Subcutaneous adipose tissue (tissue), 4 donors: Measurements from ENCODE around the gene POTEB3. TPM values are rescaled to one million over a fixed set of nuclear protein-coding genes. Genes with fewer than 3 reads are reported as not detected.
"Not testable (repeated sequence)": the region's sequence is repeated elsewhere in the genome, so short reads cannot be mapped to it uniquely, and the experiment has no call there.

Source experiments
- CTCF ChIP-seq: fragments of 450-650 bp; IDR thresholded peaks from one replicate; pipeline ENCODE4 v1.5.1; 2016; ENCODE audit warnings: low read depth, mild to moderate bottlenecking, control low read depth, antibody characterized with exemption, moderate library complexity
- small RNA-seq: library from RNA; depleted of rRNA; stranded (forward); fragments of <200 nt; gene quantifications from one replicate; pipeline ENCODE3, GENCODE V24; 2016
- total RNA-seq, 4 donors: library from RNA; depleted of rRNA; stranded (reverse); fragments of >200 nt; gene quantifications; one replicate each; pipeline ENCODE4 v1.1.0, GENCODE V29; 2016

POTEB3 gene
- total RNA-seq: not detected

DNA sequence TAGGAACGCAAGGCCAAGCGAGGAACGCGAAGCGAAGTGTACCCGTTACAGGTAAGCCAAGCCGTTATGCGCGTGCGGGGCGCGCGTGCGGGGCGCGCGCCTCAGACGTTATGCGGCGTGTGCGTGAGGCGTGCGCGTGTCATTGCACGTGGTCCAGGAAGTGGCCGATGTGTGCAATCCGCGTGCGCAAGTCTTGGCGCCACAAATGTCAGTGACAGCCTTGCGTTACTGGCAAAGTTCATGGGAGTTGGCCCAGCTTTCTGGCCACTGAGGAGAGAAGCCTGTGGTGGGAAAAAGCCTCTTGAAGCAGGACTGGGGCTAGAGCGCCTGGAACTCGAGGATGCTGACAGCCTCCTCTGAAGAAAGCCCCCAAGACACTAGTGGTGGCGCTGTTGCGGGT is at the start of gene POTEB3:
POTEB3 (minus strand) TSS at position 101 of the 400 bp plus-strand sequence. CDS start 488 bp downstream, outside the sequence.
- not testable (repeated sequence) for TF ChIP-seq CTCF

Small RNA genes lying within 50 kb of the gene (small RNA-seq; reads per million reads assigned to genes)
- not detected for gene GRAMD4P6
- gene MIR3118-3: not detected
- not detected for gene RF00026
